T follicular helper cell (primary cell): Measurements from ENCODE around the gene HIF3A.
"Not testable (repeated sequence)": the region's sequence is repeated elsewhere in the genome, so short reads cannot be mapped to it uniquely, and the experiment has no call there.

ENCODE experiments used
- DNase-seq: peaks from one replicate; pipeline ENCODE4 v3.0.0-alpha.2; 2020; ENCODE audit warnings: low read depth

Gene HIF3A

GRCh38 chr19:46294494-46294893 is 2.3 kb upstream of the HIF3A start:
- no peak for DNase-seq

- no peak for DNase-seq
Measured at GRCh38 chr19:46295401-46296201, 1.2 kb upstream of the HIF3A start.

GRCh38 chr19:46296202-46296480 is 701 bp upstream of the HIF3A start:
- no peak for DNase-seq

- no peak for DNase-seq
Measured at GRCh38 chr19:46297700-46298478, 1.0 kb downstream of the HIF3A start.

GRCh38 chr19:46298479-46299003 is 1.7 kb downstream of the HIF3A start:
- DNase-seq: no peak

- no peak for DNase-seq
Measured at GRCh38 chr19:46299004-46299509, 2.2 kb downstream of the HIF3A start.

- no peak for DNase-seq
Measured at GRCh38 chr19:46299695-46300094, 2.9 kb downstream of the HIF3A start.

- no peak for DNase-seq
Measured at GRCh38 chr19:46303322-46303690, 6.5 kb downstream of the HIF3A start.

- DNase-seq: no peak
Measured at GRCh38 chr19:46303691-46304397, 7.0 kb downstream of the HIF3A start.

GRCh38 chr19:46306501-46306900 is 9.7 kb downstream of the HIF3A start:
- DNase-seq: no peak

GRCh38 chr19:46308510-46308909 is 11.7 kb downstream of the HIF3A start:
- DNase-seq: no peak

GRCh38 chr19:46309056-46309455 is 12.2 kb downstream of the HIF3A start:
- DNase-seq: no peak

- no peak for DNase-seq
Measured at GRCh38 chr19:46311444-46311843, 14.6 kb downstream of the HIF3A start.

GRCh38 chr19:46313540-46314469 is 17.0 kb downstream of the HIF3A start:
- not testable (repeated sequence) for DNase-seq

GRCh38 chr19:46317339-46317738 is 20.5 kb downstream of the HIF3A start:
- DNase-seq: no peak

GRCh38 chr19:46319613-46320012 is 22.8 kb downstream of the HIF3A start:
- no peak for DNase-seq

GRCh38 chr19:46320559-46320958 is 23.7 kb downstream of the HIF3A start:
- DNase-seq: no peak

GRCh38 chr19:46321653-46322052 is 24.8 kb downstream of the HIF3A start:
- no peak for DNase-seq

- DNase-seq: not testable (repeated sequence)
Measured at GRCh38 chr19:46323227-46323626, 26.4 kb downstream of the HIF3A start.

- DNase-seq: no peak
Measured at GRCh38 chr19:46324277-46324676, 27.4 kb downstream of the HIF3A start.

GRCh38 chr19:46326608-46327007 is 29.8 kb downstream of the HIF3A start:
- DNase-seq: no peak
